SK-N-SH (cell line): ENCODE results near the gene FFAR3. TPM values are rescaled to one million over a fixed set of nuclear protein-coding genes. Genes with fewer than 3 reads are reported as not detected.

Source experiments
- CTCF ChIA-PET: fragments of 300-600, 350-600 bp; formaldehyde crosslinking; extraction: SDS; loops from one replicate; lab custom pipeline; 2021; lab: Yijun Ruan, JAX
- POLR2A ChIA-PET: fragments of 350-600 bp; sonication (Branson Sonifier 250); formaldehyde crosslinking; extraction: SDS; loops from one replicate; lab custom pipeline; 2020; ENCODE audit warnings: antibody characterized with exemption, inconsistent platforms; lab: Yijun Ruan, JAX
- DNase-seq: peaks from one replicate; pipeline ENCODE4 v3.0.0; 2012
- H2AFZ ChIP-seq: fragments of 200-600 bp; sonication (generic); 2 replicates; pipeline ENCODE4 v1.8.1; 2016; ENCODE audit warnings: antibody characterized with exemption, mild to moderate bottlenecking, low read depth
- H3F3A ChIP-seq: fragments of 200-600 bp; sonication (generic); replicated peaks from 2 replicates; pipeline ENCODE3; 2016; ENCODE audit warnings: antibody characterized with exemption, mild to moderate bottlenecking; ENCODE audit not compliant: insufficient read depth
- H3K27ac ChIP-seq, 2 experiments: fragments of 200-500 bp in 1 of 2; fragments of 200-600 bp in 1 of 2; sonication (Bioruptor generic) in 1 of 2; sonication (generic), shearing (Covaris generic) in 1 of 2; 2 replicates each; pipeline versions ENCODE4 v1.5.1 to v1.6.1; 2014 to 2016; ENCODE audit warnings: low read depth in 2 of 2, inconsistent platforms in 1 of 2, low read length in 1 of 2, mild to moderate bottlenecking in 1 of 2, mixed read lengths in 1 of 2
- H3K27me3 ChIP-seq: fragments of 200-600 bp; sonication (generic), shearing (Covaris generic); 2 replicates; pipeline ENCODE4 v1.6.1; 2016; ENCODE audit warnings: mixed run types; ENCODE audit not compliant: insufficient read depth
- H3K36me3 ChIP-seq, 2 experiments: fragments of 200-500 bp in 1 of 2; fragments of 200-600 bp in 1 of 2; sonication (Bioruptor generic) in 1 of 2; sonication (generic) in 1 of 2; replicated peaks in 1 of 2; 2 replicates each; pipeline versions ENCODE3 to v1.5.1; 2014 to 2016; ENCODE audit warnings: low read length in 1 of 2, mild to moderate bottlenecking in 1 of 2; ENCODE audit not compliant: insufficient read depth in 2 of 2, control insufficient read depth in 1 of 2
- H3K4me1 ChIP-seq, 2 experiments: fragments of 200-500 bp in 1 of 2; fragments of 200-600 bp in 1 of 2; sonication (Bioruptor generic) in 1 of 2; sonication (generic), shearing (Covaris generic) in 1 of 2; 2 replicates each; pipeline versions ENCODE4 v1.5.1 to v1.6.1; 2014 to 2016; ENCODE audit warnings: low read depth in 1 of 2, low read length in 1 of 2, mixed run types in 1 of 2; ENCODE audit not compliant: insufficient read depth in 2 of 2, control insufficient read depth in 1 of 2
- H3K4me2 ChIP-seq: fragments of 200-600 bp; sonication (generic), shearing (Covaris generic); 2 replicates; pipeline ENCODE4 v1.6.1; 2017; ENCODE audit warnings: mixed run types
- H3K4me3 ChIP-seq, 2 experiments: fragments of 200-500 bp in 1 of 2; fragments of 200-600 bp in 1 of 2; sonication (Bioruptor generic) in 1 of 2; sonication (generic), shearing (Covaris generic) in 1 of 2; 2 replicates each; pipeline versions ENCODE4 v1.5.1 to v1.8.1; 2014 to 2016; ENCODE audit warnings: low read depth in 2 of 2, inconsistent platforms in 1 of 2, low read length in 1 of 2, mild to moderate bottlenecking in 1 of 2, mixed read lengths in 1 of 2, moderate library complexity in 1 of 2
- H3K79me2 ChIP-seq: fragments of 200-600 bp; sonication (generic); 2 replicates; pipeline ENCODE4 v1.8.1; 2017; ENCODE audit warnings: mild to moderate bottlenecking; ENCODE audit not compliant: insufficient read depth
- H3K9ac ChIP-seq: fragments of 200-600 bp; sonication (generic); 2 replicates; pipeline ENCODE4 v1.6.1; 2017; ENCODE audit warnings: mixed run types
- H3K9me2 ChIP-seq: fragments of 200-600 bp; sonication (generic); 2 replicates; pipeline ENCODE4 v1.6.1; 2017; ENCODE audit warnings: mixed run types
- H3K9me3 ChIP-seq: fragments of 200-600 bp; sonication (generic); 2 replicates; pipeline ENCODE4 v1.6.1; 2017; ENCODE audit warnings: mixed run types, mild to moderate bottlenecking, moderate library complexity
- H4K20me1 ChIP-seq: fragments of 200-600 bp; sonication (generic); 2 replicates; pipeline ENCODE4 v1.6.1; 2017; ENCODE audit warnings: mild to moderate bottlenecking, mixed run types; ENCODE audit not compliant: insufficient read depth
- ELF1 ChIP-seq: IDR thresholded peaks from 2 replicates; pipeline ENCODE4 v1.4.0; 2012
- EP300 ChIP-seq, 2 experiments: IDR thresholded peaks; 2 replicates each; pipeline versions ENCODE4 v1.4.0 to v1.6.1; 2012; ENCODE audit warnings: borderline replicate concordance in 1 of 2, low read depth in 1 of 2, low read length in 1 of 2
- IRF3 ChIP-seq: fragments of 150-350 bp; IDR thresholded peaks from 2 replicates; pipeline ENCODE4 v1.6.1; 2016; ENCODE audit warnings: mild to moderate bottlenecking, low read depth, low read length
- JUND ChIP-seq: IDR thresholded peaks from 2 replicates; pipeline ENCODE4 v1.4.0; 2012
- POLR2AphosphoS5 ChIP-seq: IDR thresholded peaks from 2 replicates; pipeline ENCODE4 v1.6.1; 2012; ENCODE audit warnings: low read depth, low read length
- RFX5 ChIP-seq: IDR thresholded peaks from 2 replicates; pipeline ENCODE4 v1.6.1; 2012; ENCODE audit warnings: mild to moderate bottlenecking, improper control_type of control experiment, low read length
- RXRA ChIP-seq: IDR thresholded peaks from 2 replicates; pipeline ENCODE4 v1.4.0; 2012; ENCODE audit warnings: low read depth, mild to moderate bottlenecking, borderline replicate concordance
- SMC3 ChIP-seq: IDR thresholded peaks from 2 replicates; pipeline ENCODE4 v1.6.1; 2012; ENCODE audit warnings: low read depth, low read length, improper control_type of control experiment
- TAF1 ChIP-seq: IDR thresholded peaks from 2 replicates; pipeline ENCODE4 v1.6.1; 2012; ENCODE audit warnings: low read depth, mild to moderate bottlenecking, low read length, moderate library complexity, borderline replicate concordance
- TCF12 ChIP-seq: IDR thresholded peaks from 2 replicates; pipeline ENCODE4 v1.4.0; 2012
- WGBS: methylation state at CpG from one replicate; pipeline ENCODE4 v1.1.6; 2017; ENCODE audit warnings: low lambda C conversion rate; 5-methylcytosine and 5-hydroxymethylcytosine counted together
- polyA plus RNA-seq, 3 experiments: library from polyadenylated mRNA; depleted of rRNA; stranded (reverse); fragments of >200 nt; gene quantifications; 2 replicates each; pipeline ENCODE4 v1.2.3, GENCODE V29; 2012
- TF ChIP-seq, protein P1 (sequence below): IDR thresholded peaks from 2 replicates; pipeline ENCODE4; 2012
- TF ChIP-seq, protein P2 (sequence below): fragments of 150-350 bp; IDR thresholded peaks from 2 replicates; pipeline ENCODE4 v1.6.1; 2017; ENCODE audit warnings: antibody characterized with exemption, low read length, low read depth, borderline replicate concordance

The FFAR3 gene
- polyA plus RNA-seq, 1 of the 3 experiments (the other 2 are of a cell fraction): not detected

DNA sequence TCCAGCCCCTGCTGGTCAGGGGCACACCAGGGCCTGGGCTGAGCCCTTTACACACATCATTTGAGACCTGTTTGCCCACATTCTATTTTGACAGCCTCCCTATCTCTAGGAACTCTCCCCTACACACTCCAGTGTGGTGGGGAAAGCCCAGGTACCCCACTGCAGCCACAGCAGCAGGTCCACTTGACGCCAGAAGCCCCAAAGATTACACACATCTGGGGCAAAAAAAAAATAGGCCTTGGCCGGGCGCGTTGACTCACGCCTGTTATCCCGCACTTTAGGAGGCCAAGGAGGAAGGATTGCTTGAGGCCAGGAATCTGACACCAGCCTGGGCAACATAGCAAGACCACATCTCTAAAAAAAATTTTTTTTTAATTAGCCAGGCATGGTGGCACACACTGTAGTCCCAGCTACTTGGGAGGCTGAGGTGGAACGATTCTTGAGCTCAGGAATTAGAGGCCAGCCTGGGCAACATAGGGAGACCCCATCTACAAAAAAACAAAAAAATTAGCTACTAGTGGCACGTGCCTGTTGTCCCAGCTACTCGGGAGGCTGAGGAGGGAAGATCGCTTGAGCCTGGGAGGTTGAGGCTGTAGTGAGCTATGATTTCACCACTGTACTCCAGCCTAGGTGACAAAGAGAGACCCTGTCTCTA is 47.3 kb upstream of the FFAR3 start (continued):
- no peak for TF ChIP-seq IRF3
- TF ChIP-seq TAF1: no peak
- no peak for TF ChIP-seq ELF1
- TF ChIP-seq RXRA: no peak

DNA sequence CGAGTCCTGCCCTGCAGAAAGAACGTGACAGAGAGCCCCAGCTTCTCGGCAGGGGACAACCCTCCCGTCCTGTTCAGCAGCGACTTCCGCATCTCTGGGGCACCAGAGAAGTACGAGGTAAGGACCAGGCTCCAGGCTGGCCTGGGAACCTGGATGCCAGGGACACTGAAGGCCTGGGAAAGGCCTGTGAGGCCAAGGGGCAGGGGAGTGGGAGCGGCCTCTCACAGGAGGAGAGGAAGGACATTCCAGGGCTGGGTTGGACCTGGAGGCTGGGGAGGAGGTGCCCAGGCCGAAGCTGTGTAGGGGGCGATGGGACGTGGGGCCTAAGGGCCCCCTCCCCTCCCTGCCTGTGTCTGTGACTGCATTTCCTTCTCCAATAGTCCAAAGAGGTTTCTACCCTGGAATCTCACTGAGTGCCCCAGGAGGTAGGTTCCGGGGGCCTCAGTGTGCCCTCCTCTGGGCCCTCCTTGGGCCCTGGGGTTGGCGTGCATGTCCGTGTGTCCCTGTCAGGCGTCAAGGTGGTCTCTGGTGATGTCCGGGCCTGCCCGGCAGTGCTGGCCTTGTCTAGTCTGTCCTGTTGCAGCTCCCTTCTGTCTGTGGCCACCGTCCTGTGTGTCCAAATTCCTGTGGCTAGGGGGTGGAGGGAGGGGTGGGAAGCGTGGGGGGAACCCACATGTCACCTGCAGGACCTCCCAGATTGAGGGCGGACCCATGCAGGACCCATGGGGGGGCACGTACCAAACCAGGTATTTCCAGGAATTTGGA is 46.2 kb upstream of the FFAR3 start:
- no peak overlapping the region for H3K4me3 ChIP-seq
- POLR2A ChIA-PET: interaction anchor here (0.5 kb wide), 1 partner anchor 13 kb away, joined by 3 read pairs; no protein-coding TSS in a partner anchor
- H3K4me1 ChIP-seq: no peaks in the 10 kb centered on the region
- CTCF ChIA-PET: interaction anchor here (1.2 kb wide), 1 partner anchor 42 kb away, joined by 5 read pairs; no protein-coding TSS in a partner anchor
- no peak overlapping the region for H3K9ac ChIP-seq
- H3K4me2 ChIP-seq: no peak overlapping the region
- no peaks in the 10 kb centered on the region for H3K36me3 ChIP-seq
- H3K79me2 ChIP-seq: no peaks in the 10 kb centered on the region
- H2AFZ ChIP-seq: no peak overlapping the region
- H3K27ac ChIP-seq: no peak overlapping the region
- 61% methylated on average over 14 of the region's 21 CpGs for WGBS
- no peak for DNase-seq
- no peaks in the 10 kb centered on the region for H3K9me2 ChIP-seq
- no peaks in the 10 kb centered on the region for H3K27me3 ChIP-seq
- H4K20me1 ChIP-seq: no peaks in the 10 kb centered on the region
- H3F3A ChIP-seq: no peaks in the 10 kb centered on the region
- H3K9me3 ChIP-seq: no peaks in the 10 kb centered on the region
- TF ChIP-seq POLR2AphosphoS5 (no peak), SMC3 (no peak)
- TF ChIP-seq, protein P1, sequence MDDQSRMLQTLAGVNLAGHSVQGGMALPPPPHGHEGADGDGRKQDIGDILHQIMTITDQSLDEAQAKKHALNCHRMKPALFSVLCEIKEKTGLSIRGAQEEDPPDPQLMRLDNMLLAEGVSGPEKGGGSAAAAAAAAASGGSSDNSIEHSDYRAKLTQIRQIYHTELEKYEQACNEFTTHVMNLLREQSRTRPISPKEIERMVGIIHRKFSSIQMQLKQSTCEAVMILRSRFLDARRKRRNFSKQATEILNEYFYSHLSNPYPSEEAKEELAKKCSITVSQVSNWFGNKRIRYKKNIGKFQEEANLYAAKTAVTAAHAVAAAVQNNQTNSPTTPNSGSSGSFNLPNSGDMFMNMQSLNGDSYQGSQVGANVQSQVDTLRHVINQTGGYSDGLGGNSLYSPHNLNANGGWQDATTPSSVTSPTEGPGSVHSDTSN: no peak
- TF ChIP-seq, protein P2, sequence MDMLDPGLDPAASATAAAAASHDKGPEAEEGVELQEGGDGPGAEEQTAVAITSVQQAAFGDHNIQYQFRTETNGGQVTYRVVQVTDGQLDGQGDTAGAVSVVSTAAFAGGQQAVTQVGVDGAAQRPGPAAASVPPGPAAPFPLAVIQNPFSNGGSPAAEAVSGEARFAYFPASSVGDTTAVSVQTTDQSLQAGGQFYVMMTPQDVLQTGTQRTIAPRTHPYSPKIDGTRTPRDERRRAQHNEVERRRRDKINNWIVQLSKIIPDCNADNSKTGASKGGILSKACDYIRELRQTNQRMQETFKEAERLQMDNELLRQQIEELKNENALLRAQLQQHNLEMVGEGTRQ: no peak
- TF ChIP-seq, all 33 proteins: peak for 0

DNA sequence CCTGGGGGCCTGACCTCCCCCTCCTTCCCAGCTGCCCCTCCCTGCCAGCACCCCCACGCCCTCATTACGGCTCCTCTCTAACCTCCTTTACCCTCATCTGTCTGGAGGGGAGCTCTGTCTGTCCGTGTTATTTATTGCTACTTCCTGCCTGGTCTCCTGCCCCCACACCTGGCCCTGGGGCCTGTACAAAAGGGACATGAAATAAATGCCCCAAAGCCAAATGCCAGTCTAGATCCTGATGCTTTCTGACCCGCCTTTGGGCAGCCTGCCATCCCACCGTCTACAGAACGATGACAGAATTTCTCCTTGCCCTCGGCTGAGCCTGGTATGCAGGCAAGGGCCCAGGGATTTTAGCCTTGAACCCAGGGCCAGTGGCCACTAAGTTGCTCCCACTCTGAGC is 44.7 kb upstream of the FFAR3 start:
- DNase-seq: no peak
- CTCF ChIA-PET: interaction anchor here (0.8 to 1.4 kb wide), 3 partner anchors 17 to 178 kb away, joined by 3 to 4 read pairs (median 3); partner anchors contain the start of gene LGI4

More for the DNA sequence above, 44.7 kb upstream of the FFAR3 start:
- TF ChIP-seq TCF12 (no peak), EP300 (IDR thresholded peaks at IDR 0.05; ENCODE audit: borderline replicate concordance in 1 of 2, low read depth in 1 of 2, low read length in 1 of 2) (no peak), JUND (no peak), TAF1 (no peak), RFX5 (no peak), POLR2AphosphoS5 (no peak)
- TF ChIP-seq, protein P1: no peak
- no peaks in the 10 kb centered on the region for H3K79me2 ChIP-seq
- H3K4me1 ChIP-seq: no peaks in the 10 kb centered on the region
- H3K27me3 ChIP-seq: no peaks in the 10 kb centered on the region
- no peaks in the 10 kb centered on the region for H3K36me3 ChIP-seq
- H2AFZ ChIP-seq: no peak overlapping the region
- POLR2A ChIA-PET: no interaction called here
- H3K4me2 ChIP-seq: no peak overlapping the region
- no peaks in the 10 kb centered on the region for H3K9me2 ChIP-seq
- no peaks in the 10 kb centered on the region for H3K9me3 ChIP-seq
- H3K27ac ChIP-seq: no peak overlapping the region
- 17% methylated on average over 6 of the region's 7 CpGs for WGBS
- no peak overlapping the region for H3K9ac ChIP-seq
- H3F3A ChIP-seq: no peaks in the 10 kb centered on the region
- no peak overlapping the region for H3K4me3 ChIP-seq
- no peaks in the 10 kb centered on the region for H4K20me1 ChIP-seq
